HG02610 (cell line): ENCODE results near the gene OR6P1.

Source experiments
- ATAC-seq: cut with Tn5 transposase; IDR thresholded peaks from one replicate; pipeline ENCODE4 v1.9.1; 2021; ENCODE audit warnings: mild to moderate bottlenecking, moderate library complexity; ENCODE audit not compliant: unreplicated experiment

Gene OR6P1, protein sequence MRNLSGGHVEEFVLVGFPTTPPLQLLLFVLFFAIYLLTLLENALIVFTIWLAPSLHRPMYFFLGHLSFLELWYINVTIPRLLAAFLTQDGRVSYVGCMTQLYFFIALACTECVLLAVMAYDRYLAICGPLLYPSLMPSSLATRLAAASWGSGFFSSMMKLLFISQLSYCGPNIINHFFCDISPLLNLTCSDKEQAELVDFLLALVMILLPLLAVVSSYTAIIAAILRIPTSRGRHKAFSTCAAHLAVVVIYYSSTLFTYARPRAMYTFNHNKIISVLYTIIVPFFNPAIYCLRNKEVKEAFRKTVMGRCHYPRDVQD

DNA sequence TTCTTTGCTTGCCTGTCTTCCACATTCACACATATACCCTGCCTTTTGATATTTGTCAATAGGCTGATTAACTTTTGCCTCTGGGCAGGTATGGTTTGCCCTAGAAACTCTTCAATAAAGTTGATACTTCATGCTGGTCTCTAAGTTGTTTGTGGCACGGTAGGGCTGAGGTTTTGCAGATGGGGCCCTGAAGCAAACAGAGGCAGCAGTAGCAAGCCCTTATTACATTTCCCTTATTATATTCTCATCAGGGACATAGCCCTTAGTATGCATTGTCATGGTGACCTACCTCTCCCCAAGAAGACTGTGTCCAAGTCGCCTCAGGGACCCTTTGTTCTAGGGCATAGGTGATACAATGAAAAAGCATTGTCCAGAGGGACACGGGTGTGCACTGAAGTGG lies at the start of gene OR6P1:
Gene OR6P1, minus strand, starts transcription at position 101 of the 400 bp plus-strand sequence. CDS start 6,976 bp downstream, outside the sequence.
- no peak for ATAC-seq

DNA sequence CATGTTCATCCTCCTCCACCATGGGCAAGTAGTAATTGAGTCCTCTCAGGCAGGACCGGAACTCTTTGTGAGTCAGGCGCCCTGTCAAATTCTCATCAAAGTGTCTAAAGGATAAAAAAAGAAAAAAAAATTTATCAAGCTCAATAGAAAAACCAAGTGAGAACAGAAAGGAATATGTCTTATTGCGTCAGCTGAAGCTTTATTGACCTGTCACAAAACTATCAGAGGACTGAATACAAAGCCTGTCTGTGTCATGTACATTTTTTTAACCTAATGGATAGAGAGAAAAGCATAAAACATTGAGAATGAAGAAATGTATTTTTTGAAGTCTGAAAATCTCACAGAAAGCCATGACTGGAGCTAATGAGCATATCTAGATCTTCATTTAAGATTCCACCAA lies 43.4 kb upstream of the OR6P1 start:
- ATAC-seq, result no peak

DNA sequence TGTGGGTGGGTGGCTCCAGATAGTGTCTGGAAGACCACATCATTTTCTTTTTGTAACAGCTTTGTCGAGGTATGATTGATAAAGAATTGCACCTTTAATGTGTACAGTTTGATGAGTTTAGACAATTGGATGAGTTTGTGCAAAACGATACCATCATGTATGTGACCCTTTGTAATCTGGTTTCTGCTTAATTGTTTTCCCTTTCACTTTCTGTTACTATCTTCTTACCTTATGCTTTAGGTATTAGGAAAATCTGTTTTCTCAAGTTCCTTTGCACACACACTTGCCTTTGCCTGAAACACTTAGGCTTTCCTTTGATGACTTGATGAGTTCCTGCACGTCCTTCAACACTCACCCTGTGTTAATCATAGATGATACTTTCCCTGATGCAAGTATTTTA lies 41.5 kb upstream of the OR6P1 start:
- no peak for ATAC-seq

DNA sequence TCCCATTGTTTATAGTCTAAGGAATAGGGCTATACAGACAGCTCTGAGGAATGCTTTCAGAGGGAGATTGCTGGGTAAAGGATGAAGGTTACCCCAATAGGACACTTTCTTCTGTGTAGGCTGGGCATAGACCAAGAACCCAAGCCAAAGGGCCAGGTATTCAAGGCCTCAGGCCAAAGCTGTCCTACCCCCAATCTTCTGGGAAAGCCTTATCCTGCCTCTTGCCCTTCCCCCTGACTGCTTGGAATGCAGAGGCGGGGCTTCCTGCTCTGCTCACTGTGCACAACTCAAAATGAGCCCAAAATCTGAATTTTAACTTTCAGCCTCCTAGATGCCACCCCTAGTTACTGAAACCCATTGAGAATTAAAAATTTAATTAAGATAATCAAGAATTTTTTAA lies 36.9 kb upstream of the OR6P1 start:
- ATAC-seq, result no peak

DNA sequence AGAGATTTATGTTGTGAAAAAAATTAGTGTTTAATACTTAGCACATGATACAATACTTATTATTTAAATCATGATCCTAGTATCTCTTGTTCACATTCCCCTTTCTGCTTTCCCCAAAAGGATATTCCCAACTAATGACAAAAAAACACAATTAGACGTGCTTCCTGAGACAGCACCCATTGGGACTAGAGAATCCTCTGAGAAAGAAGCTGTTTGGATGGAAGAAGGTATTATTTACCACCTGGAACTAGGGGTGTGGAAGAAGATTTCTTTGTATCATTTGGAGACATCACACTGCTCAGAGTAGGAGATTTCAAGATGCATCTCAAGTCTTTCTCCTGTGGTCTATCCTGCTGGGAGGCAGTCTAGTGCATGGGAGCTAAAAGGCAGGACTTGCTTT lies 34.6 kb upstream of the OR6P1 start, which contains the start of gene OR10Z1:
Gene OR10Z1, plus strand, starts transcription at position 301 of the 400 bp plus-strand sequence. CDS start 1,171 bp downstream, outside the sequence.
- no peak for ATAC-seq

DNA sequence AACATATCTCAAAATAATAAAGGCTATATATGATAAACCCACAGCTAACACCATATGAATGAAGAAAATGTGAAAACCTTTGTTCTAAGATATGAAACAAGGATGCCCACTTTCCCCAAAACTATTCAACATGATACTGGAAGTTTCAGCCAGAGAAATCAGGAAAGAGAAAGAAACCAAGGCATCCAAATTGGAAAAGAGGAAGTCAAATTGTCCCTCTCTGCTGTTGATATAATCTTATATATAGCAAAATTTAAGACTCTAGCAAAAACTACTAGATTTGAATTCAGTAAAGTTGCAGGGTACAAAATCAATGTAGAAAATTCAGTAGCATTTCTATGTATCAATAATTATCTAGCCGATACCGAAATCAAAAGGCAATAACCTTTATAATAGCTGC lies 30.4 kb upstream of the OR6P1 start:
- no peak for ATAC-seq

DNA sequence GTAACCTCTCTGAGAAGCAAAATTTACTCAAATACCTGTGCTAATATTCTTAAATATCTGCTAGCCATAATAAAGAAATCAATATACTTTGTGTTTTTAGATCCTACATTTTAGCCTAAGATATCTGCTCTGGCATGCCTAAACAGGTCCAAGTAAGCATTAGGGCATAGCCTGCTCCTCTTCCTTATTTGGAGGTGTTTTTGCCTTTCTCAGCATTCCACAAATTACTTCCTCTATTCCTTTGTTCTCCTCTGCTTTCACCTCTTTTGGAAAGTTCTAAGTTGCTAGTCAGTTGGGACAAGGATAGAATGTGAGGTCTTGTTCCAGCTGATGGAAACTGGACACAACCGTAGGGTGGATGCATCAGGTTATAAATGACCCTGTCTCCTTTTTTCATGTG lies 16.6 kb upstream of the OR6P1 start:
- no peak for ATAC-seq

DNA sequence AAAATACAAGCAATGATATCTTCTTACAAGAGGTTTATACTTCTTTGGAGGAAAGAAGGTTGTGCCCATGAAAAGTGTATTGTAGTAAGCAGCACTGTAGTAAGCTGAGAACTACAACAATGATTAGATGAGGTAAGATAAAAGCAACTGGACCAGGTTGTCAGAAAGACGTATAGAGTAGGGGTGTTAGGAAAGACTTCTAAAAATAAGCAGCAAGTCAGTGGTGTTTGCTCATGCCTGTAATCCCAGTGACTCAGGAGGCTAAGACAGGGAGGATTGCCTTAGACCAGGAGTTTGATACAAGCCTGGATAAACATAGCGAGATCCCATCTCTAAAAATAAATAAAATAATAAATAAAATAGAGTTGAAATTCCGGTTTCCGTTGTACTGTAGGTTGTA lies 13.6 kb upstream of the OR6P1 start:
- ATAC-seq, result no peak

DNA sequence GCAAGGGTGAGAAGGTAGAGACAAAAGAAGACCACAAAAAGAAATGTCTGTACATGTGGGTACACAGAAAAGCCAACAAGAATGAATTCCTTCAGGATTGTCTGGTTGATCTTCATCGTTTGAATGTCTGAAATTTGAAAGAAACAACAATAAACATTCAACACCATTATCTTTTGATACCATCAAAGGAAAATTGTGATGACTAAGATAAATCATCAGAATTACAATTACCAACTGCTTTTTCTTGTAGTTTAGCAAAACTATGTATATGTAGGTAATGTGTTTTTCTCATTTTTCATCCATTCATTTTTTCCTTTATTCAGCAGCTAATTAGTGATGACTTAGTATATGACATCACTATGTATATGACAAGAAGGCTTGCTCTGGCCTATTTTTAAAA lies 9.4 kb upstream of the OR6P1 start, which contains the start of gene OR10X1:
Gene OR10X1, minus strand, starts transcription at position 167 of the 400 bp plus-strand sequence. Its CDS starts 0 bp downstream, at position 167.
- no peak for ATAC-seq

DNA sequence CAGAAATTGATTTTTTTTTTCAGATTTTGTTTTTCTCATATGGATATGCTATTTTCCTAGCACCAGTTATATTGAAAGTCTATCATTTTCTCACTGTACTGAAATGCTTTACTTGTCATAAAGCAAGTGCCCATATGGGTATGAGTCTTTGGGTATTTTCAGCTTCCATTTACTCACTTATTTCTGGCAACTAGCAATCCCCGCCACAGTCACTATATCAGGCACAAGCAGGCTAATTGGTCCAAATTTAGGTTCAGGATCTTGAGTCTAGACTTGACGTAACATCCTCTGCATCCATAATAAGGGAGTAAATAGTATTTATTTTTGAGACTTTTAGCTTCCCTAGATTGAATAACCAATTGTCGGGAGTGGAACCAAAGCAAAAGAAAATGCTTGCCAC lies 7.2 kb upstream of the OR6P1 start:
- ATAC-seq, result no peak

DNA sequence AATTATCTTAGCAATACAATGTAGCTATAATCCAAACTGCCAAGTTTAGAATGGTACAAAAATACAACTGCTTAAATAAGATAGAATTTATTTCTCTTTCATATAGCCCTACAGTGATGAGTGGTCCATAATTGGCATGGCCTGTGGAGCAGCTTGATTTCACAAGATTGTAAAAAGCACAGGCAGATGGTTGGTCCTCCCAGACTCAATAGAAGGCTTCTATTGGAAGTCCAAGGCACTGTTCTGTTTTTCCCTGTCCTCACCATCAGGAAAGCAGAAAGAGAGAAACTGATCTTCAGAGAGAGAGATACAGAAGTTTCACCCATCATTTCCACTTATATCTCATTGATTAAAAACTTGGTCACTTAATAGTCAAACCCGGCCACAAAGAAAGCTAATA lies 1.8 kb upstream of the OR6P1 start:
- no peak for ATAC-seq

DNA sequence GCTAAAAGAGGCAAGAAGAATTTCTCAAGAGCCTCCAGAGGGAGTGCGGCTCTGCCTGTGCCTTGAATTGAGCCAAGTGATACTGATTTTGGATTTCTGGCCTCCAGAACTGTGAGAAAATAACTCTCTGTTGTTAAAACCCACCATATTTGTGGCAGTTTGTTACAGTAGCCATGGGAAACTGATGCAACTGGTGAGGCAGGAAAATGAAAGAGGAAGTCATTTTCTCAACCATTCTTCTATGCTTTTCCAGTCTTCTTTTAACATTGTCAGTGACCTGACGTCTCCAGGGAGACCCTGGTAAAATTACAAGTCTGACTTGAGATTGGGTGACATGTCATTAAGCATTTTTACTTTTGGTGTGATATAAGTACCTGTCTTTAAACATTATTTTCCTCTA lies 5.8 kb downstream of the OR6P1 start:
- ATAC-seq, result no peak

DNA sequence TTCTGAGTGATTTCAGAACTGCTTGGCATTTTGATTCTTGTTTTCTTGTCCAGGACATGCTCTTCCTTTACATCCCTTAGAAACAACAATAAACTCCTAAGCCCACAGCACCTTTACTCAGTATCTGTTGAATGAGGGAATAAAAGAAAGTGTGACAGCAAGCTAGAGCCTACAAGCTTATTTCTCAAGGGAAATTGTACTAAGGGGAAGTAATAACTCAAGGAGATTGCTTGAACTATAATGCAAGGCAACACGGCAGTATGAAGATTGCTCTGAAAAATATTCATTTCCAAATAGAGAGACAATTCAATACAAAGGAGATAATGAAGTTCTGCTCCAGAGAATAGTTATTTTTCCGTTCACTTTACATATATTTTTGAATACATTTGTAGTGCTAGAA lies 6.5 kb downstream of the OR6P1 start:
- no peak for ATAC-seq

DNA sequence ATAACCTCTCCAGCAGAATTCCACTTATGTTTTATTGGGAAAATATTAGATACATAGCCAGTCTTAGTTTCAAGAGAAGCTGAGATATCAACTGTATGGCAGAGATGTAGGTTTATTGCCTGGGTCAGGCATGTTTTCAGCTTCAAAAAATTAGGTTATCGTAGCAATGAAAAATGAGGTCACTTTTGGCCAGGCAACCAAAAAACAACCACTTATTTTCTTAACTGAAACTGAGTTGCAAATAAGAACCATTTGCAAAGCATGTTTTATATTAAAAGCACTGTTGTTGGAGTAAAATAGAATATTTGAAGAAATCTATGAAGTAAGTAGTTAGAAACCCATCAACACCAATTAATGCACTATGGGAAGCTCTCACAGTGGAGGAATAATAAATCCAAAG lies 10.7 kb downstream of the OR6P1 start:
- no peak for ATAC-seq

DNA sequence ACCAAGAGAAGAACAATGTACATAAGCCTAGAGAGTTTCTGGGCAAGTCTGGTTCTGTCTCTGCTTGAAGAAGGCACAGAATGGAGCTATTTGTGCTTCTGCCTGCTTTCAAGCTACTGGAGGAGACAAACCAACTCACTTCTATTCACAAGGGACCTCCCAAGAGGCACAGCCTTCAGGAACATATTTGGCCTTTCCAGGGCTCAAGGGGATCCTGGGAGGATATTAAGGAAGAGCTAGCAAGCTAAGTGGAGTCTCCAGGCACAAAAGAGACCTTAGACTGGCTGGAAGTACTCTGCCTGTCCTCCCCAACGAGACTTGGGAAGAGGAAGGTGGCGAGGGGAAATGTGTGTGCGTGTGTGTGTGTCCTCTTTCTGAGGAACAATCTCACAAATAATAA lies 16.0 kb downstream of the OR6P1 start, which contains the start of gene OR6Y1:
Gene OR6Y1, minus strand, starts transcription at position 54 of the 400 bp plus-strand sequence. CDS start 6,300 bp downstream, outside the sequence.
- no peak for ATAC-seq

DNA sequence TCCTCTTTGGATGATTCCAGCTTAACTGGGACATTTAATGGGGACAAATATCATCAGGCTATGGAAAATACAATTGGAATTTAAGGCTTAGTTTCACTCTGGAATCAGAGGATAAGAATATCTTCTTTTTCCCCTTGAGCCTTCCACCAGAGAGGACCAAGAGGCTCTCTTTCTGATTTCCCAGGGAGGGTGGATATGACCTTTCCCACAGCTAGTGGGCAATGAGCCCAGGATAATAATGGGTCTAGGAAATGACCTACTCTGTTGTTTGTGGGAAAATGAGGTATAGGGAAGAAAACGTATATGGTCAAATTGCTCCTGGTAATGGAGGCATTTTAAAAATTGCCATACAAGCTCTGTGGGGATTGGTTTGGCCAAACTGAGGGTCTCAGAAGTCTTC lies 18.1 kb downstream of the OR6P1 start:
- no peak for ATAC-seq

DNA sequence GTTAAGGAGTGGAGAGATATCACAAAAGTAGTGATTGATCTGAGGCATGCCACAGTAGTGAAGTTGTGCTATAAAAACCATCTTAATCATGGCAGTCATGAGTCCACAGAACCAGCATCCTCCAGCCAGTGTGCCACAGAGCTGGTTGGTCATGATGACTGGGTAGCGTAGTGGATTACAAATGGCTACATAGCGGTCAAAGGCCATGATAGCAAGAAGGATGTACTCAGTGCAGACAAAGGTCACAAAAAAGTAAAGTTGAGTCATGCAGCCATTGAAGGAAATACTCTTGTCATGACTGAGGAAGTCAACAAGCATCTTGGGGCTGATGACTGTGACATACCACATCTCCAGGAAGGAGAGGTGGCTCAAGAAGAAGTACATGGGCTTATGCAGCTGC lies 22.8 kb downstream of the OR6P1 start:
- no peak for ATAC-seq

DNA sequence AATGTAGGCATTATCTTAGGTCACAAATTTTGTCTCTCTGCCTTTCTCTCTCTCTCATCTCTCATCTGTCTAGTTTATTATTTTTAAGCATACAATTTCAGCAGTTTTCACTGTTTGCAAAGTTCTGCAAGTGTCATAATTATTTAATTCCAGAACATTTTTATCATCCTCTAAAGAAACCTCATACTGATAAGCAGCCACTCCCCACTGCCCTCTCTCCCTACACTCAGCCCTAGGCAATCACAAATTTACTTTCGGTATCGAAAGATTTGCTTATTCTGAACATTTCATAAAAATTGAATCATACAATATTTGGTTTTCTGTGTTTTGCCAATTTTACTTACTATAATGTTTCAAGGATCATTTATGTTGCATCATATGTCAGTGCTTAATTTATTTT lies 32.8 kb downstream of the OR6P1 start:
- ATAC-seq, result no peak

DNA sequence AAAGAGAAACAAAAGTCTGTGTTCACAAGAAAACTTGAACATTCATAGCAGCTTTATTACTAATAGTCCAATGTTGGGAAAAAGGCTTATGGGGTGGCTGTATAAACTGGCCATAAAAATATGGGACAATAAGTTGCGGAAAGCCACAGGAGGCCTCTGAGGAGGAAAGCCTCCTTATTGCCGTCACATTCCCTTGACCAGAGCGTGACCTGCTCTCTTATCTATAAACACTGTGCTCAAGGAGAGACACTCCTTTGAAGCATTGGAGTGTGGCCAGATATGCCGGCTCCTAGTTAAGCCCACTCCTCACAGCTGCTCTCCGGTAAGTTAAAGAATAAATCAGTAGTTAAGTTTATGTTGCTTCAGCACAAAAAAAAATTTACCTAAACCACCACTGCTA lies 35.9 kb downstream of the OR6P1 start:
- ATAC-seq, result no peak

DNA sequence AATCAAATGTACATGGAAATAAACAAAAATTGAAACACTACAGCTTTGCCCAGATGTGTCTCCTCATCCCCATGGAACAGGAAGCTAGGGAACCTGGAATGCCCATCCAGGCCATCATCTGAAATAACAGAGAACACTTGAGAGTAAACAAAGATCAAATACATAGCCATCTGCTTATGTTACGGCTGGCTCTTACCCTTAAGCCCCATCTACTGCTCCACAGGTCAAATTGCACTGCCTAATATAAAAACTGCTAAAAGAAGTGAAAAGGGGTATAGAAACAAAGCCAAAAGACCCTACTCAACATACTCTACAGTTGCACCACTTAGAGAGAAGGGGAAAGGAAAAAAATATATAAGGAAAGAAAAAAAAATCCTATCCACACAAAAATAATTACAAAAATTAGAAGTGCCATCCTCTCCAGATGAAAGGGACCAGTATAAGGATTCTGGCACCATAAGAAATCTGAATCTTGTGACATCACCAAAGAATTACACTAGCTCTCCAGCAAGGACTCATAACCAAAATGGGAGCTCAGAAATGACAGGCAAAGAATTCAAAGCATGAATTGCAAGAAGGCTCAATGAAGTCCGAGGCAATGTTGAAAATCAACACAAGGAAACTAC lies 43.1 kb downstream of the OR6P1 start:
- no peak for ATAC-seq

DNA sequence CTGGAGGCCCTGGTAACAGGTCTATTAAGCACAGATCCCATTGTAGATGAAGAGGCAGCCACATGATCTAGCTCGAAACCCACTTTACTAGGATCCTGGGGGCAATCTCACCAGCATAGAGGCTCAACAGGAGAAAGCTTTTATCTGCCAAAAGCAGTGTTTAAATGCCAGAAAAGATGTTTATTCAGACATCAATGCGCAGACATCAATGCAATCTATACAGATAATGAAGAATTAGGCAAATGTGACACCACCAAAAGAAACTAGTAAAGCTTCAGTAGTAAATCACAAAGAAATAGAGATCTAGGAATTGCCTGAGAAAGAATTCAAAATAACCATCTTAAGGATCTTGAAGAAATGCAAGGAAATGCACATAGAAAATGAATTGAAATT lies 48.7 kb downstream of the OR6P1 start:
- ATAC-seq, result no peak

DNA sequence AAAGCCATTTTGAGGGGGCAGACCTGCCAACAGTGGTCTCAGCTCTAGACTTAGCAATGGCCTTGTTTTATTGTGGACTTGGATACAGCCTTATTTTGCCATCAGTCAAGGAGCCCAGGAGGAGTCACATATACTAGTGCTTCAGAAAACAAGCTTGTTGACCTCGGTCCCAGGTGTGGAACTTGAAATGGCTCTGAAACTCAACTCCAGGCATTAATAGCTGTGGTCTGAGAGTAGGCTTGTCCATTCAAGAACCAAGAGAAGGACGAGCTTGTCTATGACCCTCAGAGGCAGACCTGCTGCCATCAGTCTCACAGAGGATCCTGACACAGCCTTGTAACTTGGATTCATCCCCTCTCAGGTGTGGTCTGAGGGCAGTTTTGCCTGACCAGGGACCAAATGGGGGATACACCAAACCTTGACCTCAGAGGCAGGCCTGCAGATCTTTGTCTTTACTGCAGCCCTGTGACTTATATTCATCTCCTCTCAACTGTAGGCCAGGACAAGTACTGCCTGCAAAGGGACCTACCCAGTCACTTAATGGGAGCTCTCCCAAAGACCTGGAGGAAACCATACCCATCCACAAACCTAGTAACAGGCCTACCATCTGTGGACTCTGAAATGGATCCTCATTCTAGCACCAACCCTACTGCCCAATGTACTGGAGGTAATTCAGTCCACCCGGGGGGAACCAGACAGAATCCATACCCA lies 49.3 kb downstream of the OR6P1 start:
- no peak for ATAC-seq
